ENCODE measurements around the gene SUPT5H. TPM values are rescaled to one million over a fixed set of nuclear protein-coding genes. Genes with fewer than 3 reads are reported as not detected.

The SUPT5H gene
- total RNA-seq, 2 experiments from 2014 or later = 127 to 141 TPM

GRCh38 chr19:39400061-39400460, 45.3 kb upstream of the SUPT5H start:
- peak overlapping the region; percentile 76 for H3K27ac Mint-ChIP-seq
- no peaks in the 10 kb centered on the region for H3K27me3 Mint-ChIP-seq
- ATAC-seq (no peak), DNase-seq (no peak)
- CTCF ChIA-PET = interaction anchor here (0.6 to 8.5 kb wide), 3 partner anchors 9 to 14 kb away, joined by 3 to 153 read pairs (median 17); partner anchors contain the start of genes MED29, PAF1 and PLEKHG2
- H3K36me3 Mint-ChIP-seq (ENCODE audit: low read depth) = peaks cover 18% of the 10 kb centered on the region
- POLR2A ChIA-PET = interaction anchor here (1.9 to 9.9 kb wide), 4 partner anchors 9 to 58 kb away, joined by 4 to 80 read pairs (median 17); partner anchors contain the start of genes MED29, PAF1, PLEKHG2 and SAMD4B
- H3K4me3 Mint-ChIP-seq = no peak overlapping the region
- peaks cover 67% of the 10 kb centered on the region for H3K4me1 Mint-ChIP-seq (ENCODE audit: low read depth)
- no peaks in the 10 kb centered on the region for H3K9me3 Mint-ChIP-seq
- intact Hi-C loops (cut with micrococcal nuclease) = no loop called here
- TF ChIP-seq, protein P1, sequence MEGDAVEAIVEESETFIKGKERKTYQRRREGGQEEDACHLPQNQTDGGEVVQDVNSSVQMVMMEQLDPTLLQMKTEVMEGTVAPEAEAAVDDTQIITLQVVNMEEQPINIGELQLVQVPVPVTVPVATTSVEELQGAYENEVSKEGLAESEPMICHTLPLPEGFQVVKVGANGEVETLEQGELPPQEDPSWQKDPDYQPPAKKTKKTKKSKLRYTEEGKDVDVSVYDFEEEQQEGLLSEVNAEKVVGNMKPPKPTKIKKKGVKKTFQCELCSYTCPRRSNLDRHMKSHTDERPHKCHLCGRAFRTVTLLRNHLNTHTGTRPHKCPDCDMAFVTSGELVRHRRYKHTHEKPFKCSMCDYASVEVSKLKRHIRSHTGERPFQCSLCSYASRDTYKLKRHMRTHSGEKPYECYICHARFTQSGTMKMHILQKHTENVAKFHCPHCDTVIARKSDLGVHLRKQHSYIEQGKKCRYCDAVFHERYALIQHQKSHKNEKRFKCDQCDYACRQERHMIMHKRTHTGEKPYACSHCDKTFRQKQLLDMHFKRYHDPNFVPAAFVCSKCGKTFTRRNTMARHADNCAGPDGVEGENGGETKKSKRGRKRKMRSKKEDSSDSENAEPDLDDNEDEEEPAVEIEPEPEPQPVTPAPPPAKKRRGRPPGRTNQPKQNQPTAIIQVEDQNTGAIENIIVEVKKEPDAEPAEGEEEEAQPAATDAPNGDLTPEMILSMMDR (IDR thresholded peaks at IDR 0.05) = no peak

DNA sequence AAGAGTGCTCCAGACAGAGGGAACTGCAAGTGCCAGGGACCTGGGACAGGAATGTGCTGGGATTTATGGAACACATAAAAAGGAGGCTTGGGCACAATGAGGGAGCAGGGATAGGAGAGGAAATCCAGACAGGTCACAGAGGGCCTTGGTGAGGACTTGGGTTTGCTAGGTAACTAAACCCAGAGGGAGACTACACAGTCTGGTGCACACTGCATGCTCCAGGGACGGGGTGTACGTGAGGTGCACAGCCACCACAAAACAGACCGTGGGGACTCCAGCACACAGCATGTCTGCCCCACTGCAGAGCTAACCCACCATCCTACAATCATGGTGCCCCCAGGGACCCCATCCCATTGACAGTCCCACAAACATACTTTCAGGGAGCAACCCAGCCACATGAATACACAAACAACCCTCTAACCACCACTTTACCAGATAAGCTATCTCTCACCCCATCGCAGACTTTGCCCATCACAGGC, 44.3 kb upstream of the SUPT5H start:
- Mint-ChIP-seq H3K27ac (peak overlapping the region; percentile 99), H3K4me1 (ENCODE audit: low read depth) (peaks cover 71% of the 10 kb centered on the region), H3K9me3 (no peaks in the 10 kb centered on the region), H3K4me3 (peak overlapping the region; percentile 75), H3K27me3 (no peaks in the 10 kb centered on the region), H3K36me3 (ENCODE audit: low read depth) (peaks cover 11% of the 10 kb centered on the region)
- POLR2A ChIA-PET = interaction anchor here (0.9 to 9.9 kb wide), 10 partner anchors 10 to 132 kb away, joined by 3 to 80 read pairs (median 6); partner anchors contain the start of genes EID2B, MED29, PAF1 and PLEKHG2
- ATAC-seq (peak; percentile 6), DNase-seq (no peak)
- TF ChIP-seq, protein P1 (IDR thresholded peaks at IDR 0.05) = no peak
- CTCF ChIA-PET = interaction anchor here (0.6 to 8.5 kb wide), 6 partner anchors 10 to 73 kb away, joined by 3 to 153 read pairs (median 4); partner anchors contain the start of genes MED29, PAF1, PLEKHG2 and RPS16
- intact Hi-C loops (cut with micrococcal nuclease) = no loop called here

DNA sequence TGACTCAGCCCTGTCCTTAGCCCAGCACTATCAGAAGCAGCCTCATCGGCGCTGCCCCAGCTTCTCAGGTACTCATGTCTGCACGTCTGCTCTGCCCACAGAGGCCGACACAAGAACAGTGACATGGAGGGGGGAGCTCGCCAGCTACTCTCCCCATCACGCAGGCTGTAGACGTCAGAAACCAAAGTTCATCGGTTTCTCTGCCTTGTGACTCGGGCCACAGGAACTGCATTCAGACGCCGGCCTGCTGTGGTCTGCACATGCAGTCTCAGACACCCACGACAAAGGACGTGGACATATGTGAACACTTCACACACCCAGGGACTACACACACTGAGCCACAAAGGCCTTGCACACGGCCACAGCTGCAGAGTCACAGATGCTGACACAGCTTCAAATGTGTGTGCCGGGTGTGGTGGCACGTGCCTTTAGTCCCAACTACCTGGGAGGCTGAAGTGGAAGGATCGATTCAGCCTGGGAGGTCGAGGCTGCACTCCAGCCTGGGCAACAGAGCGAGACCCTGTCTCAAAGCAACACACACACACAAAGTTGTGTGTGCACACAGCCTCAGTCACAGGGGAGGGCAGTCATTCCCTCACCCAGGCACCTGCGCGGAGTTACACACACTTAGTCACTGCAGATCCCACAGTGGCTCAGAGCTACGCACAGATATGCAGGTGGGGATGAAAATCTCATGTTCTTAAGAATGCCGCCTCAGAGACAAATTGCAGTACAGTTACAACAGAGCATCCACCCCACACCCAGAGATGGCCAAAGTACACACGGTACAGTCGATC, 43.6 kb upstream of the SUPT5H start:
- H3K27ac Mint-ChIP-seq = peak overlapping the region; percentile 99
- DNase-seq (peak; percentile 95), ATAC-seq (peak; percentile 62)
- no peaks in the 10 kb centered on the region for H3K9me3 Mint-ChIP-seq
- peaks cover 11% of the 10 kb centered on the region for H3K36me3 Mint-ChIP-seq (ENCODE audit: low read depth)
- peaks cover 74% of the 10 kb centered on the region for H3K4me1 Mint-ChIP-seq (ENCODE audit: low read depth)
- intact Hi-C loops (cut with micrococcal nuclease) = no loop called here
- no peaks in the 10 kb centered on the region for H3K27me3 Mint-ChIP-seq
- TF ChIP-seq, protein P1 (IDR thresholded peaks at IDR 0.05) = no peak
- peak overlapping the region; percentile 75 for H3K4me3 Mint-ChIP-seq
- POLR2A ChIA-PET = interaction anchor here (0.9 to 9.9 kb wide), 13 partner anchors 10 to 131 kb away, joined by 3 to 80 read pairs (median 4); partner anchors contain the start of genes EID2B, MED29, PAF1 and PLEKHG2
- CTCF ChIA-PET = interaction anchor here (0.6 to 8.5 kb wide), 5 partner anchors 10 to 72 kb away, joined by 3 to 153 read pairs (median 3); partner anchors contain the start of genes MED29, PAF1 and PLEKHG2

DNA sequence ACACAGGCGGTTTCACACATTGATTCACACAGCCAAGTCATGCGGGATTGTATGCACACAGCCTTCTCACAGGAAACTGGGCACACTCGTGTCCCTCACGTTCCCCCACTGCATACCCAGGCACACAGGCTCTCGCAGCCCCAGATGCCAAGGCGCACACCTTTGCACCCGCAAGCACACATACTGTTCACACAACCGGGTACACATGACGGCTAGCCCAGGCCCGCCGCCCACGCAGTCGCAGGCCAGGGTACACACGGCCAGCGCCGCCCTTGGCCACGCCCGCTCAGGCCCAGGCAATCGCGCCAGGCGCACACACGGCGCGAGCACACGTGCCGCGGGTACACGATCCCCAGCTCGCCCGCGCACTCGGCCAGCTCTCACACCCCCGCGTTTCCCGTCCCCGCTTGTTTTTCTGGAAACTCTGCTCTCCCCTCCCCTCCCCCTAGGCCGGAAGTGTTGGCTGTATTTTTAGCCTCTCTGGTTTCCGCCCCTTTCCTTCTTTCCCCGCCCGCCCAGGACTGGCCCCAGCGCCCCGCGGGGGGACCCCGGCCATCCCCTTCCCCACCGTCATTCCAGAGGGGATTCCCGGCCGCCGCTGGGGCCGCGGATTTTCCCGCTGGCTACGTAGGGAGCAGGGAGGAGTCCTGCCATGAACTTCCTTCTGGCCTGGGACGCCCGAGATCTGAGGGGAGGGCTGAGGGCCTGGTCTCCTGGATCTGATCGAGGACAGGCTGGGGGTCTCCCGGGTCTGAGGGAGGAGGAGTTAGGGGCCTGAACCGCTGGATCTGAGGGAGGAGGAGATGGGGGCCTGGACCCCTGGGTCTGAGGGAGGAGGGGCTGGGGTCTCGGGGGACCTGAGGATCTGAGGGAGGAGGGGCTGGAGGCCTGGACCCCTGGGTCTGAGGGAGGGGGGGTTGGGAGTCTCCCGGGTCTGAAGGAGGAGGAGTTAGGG, 42.8 kb upstream of the SUPT5H start:
- ChIA-PET POLR2A (interaction anchor here (0.9 to 9.9 kb wide), 11 partner anchors 9 to 115 kb away, joined by 3 to 80 read pairs (median 6); partner anchors contain the start of genes MED29, PAF1, PLEKHG2 and RPS16), CTCF (interaction anchor here (2.6 to 8.5 kb wide), 2 partner anchors 9 to 11 kb away, joined by 17 to 153 read pairs; partner anchors contain the start of genes MED29, PAF1 and PLEKHG2)
- H3K9me3 Mint-ChIP-seq = no peaks in the 10 kb centered on the region
- H3K36me3 Mint-ChIP-seq (ENCODE audit: low read depth) = peaks cover 16% of the 10 kb centered on the region
- peak overlapping the region; percentile 99 for H3K27ac Mint-ChIP-seq
- intact Hi-C loops (cut with micrococcal nuclease) = no loop called here
- DNase-seq (peak; percentile 94), ATAC-seq (peak; percentile 1)
- H3K27me3 Mint-ChIP-seq = no peaks in the 10 kb centered on the region
- peak overlapping the region; percentile 75 for H3K4me3 Mint-ChIP-seq
- peaks cover 70% of the 10 kb centered on the region for H3K4me1 Mint-ChIP-seq (ENCODE audit: low read depth)
- TF ChIP-seq, protein P1 (IDR thresholded peaks at IDR 0.05) = no peak

Data from activated CD8-positive, alpha-beta T cell treated with anti-CD3 and anti-CD28 coated beads for 36 hours (primary cell).